ENCODE results near the gene FKBP5.

DNA sequence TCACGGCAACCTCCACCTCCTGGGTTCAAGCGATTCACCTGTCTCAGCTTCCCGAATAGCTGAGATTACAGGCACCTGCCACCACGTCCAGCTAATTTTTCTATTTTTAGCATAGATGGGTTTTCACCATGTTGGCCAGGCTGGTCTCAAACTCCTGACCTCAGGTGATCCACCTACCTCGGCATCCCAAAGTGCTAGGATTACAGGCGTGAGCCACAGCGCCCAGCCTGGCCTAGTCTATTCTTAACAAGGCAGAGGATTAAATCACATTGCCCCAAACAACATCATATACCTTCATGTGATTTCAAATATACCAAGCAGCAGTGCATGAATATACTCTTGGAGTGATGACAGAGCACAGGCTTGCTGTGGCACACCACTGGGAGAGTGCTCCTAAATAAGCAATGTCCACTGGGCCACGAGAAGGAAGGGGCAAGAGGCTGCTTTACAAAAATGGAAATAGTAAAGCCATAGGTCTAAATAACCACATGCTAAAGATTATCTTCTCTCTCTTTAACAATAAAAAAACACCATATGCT, 99.4 kb downstream of the FKBP5 start:
- TF ChIP-seq TAF1 (IDR thresholded peaks at IDR 0.05; ENCODE audit: borderline replicate concordance, low read depth, low read length): no peak
- no peak for TF ChIP-seq POLR2A (IDR thresholded peaks at IDR 0.05; ENCODE audit: low read depth, low read length)
- TF ChIP-seq POLR2AphosphoS5 (IDR thresholded peaks at IDR 0.05; ENCODE audit: low read depth, low read length): no peak

All from GM12892 (cell line).